Neural cell (in vitro differentiated cells): ENCODE data around the gene ADARB2. TPM values are rescaled to one million over a fixed set of nuclear protein-coding genes. Genes with fewer than 3 reads are reported as not detected.

Source experiments
- H2AFZ ChIP-seq: fragments of 200-600, 300-800 bp; sonication (generic), shearing (Covaris generic); 2 replicates; pipeline ENCODE4 v1.6.0; 2014; ENCODE audit warnings: low read depth, mild to moderate bottlenecking, antibody characterized with exemption, low read length, moderate library complexity
- H3F3A ChIP-seq: fragments of 200-600 bp; shearing (Covaris generic); 2 replicates; pipeline ENCODE4 v1.6.1; 2016; ENCODE audit warnings: mild to moderate bottlenecking, moderate library complexity, mixed read lengths, antibody characterized with exemption, low read length; ENCODE audit not compliant: insufficient read depth, poor library complexity, severe bottlenecking
- H3K27ac ChIP-seq: fragments of 200-600, 300-800 bp; sonication (generic), shearing (Covaris generic); 2 replicates; pipeline ENCODE4 v1.5.1; 2014; ENCODE audit warnings: mild to moderate bottlenecking, low read length, moderate library complexity
- H3K27me3 ChIP-seq: fragments of 300-800, 200-600 bp; sonication (generic), shearing (Covaris generic); 2 replicates; pipeline ENCODE4 v1.6.0; 2014; ENCODE audit warnings: mild to moderate bottlenecking, low read depth, low read length, moderate library complexity; ENCODE audit not compliant: insufficient read depth
- H3K36me3 ChIP-seq: fragments of 300-800, 200-600 bp; sonication (generic), shearing (Covaris generic); 2 replicates; pipeline ENCODE4 v1.5.1; 2014; ENCODE audit warnings: mild to moderate bottlenecking, antibody characterized with exemption, low read length, moderate library complexity; ENCODE audit not compliant: insufficient read depth
- H3K4me2 ChIP-seq: fragments of 300-800, 200-600 bp; sonication (generic), shearing (Covaris generic); 2 replicates; pipeline ENCODE4 v1.6.0; 2014; ENCODE audit warnings: mild to moderate bottlenecking, low read length
- H3K4me3 ChIP-seq: fragments of 300-800, 200-600 bp; sonication (generic), shearing (Covaris generic); 2 replicates; pipeline ENCODE4 v1.5.1; 2014; ENCODE audit warnings: mild to moderate bottlenecking, low read length, moderate library complexity
- H3K79me2 ChIP-seq: fragments of 200-600 bp; shearing (Covaris generic); replicated peaks from 2 replicates; pipeline ENCODE4 v1.6.0; 2014; ENCODE audit warnings: mild to moderate bottlenecking, low read length, moderate library complexity; ENCODE audit not compliant: insufficient read depth
- H3K9ac ChIP-seq: fragments of 300-800, 200-600 bp; sonication (generic), shearing (Covaris generic); 2 replicates; pipeline ENCODE4 v1.6.1; 2016; ENCODE audit warnings: mild to moderate bottlenecking, low read length, mixed read lengths
- H3K9me2 ChIP-seq: fragments of 200-600 bp; shearing (Covaris generic); 2 replicates; pipeline ENCODE4 v1.6.1; 2016; ENCODE audit warnings: mild to moderate bottlenecking, low read length, mixed read lengths; ENCODE audit not compliant: insufficient read depth
- H3K9me3 ChIP-seq: fragments of 200-600, 300-800 bp; sonication (generic), shearing (Covaris generic); 2 replicates; pipeline ENCODE4 v1.6.1; 2016; ENCODE audit warnings: mild to moderate bottlenecking, mixed run types, low read length, moderate library complexity, mixed read lengths
- H4K20me1 ChIP-seq: fragments of 200-600 bp; shearing (Covaris generic); 2 replicates; pipeline ENCODE4 v1.6.1; 2016; ENCODE audit warnings: mild to moderate bottlenecking, mixed run types; ENCODE audit not compliant: insufficient read depth
- EP300 ChIP-seq: fragments of 450-650 bp; conservative IDR thresholded peaks from 2 replicates; pipeline ENCODE4 v1.6.1; 2014; ENCODE audit warnings: antibody characterized with exemption, mild to moderate bottlenecking, moderate library complexity; ENCODE audit not compliant: poor library complexity, severe bottlenecking
- EZH2 ChIP-seq: fragments of 200-600, 300-800 bp; shearing (Covaris generic), sonication (generic); IDR thresholded peaks from 2 replicates; pipeline ENCODE4 v1.6.1; 2014; ENCODE audit warnings: antibody characterized with exemption, low read length, borderline replicate concordance, mild to moderate bottlenecking; ENCODE audit not compliant: insufficient read depth, poor library complexity, severe bottlenecking
- MXI1 ChIP-seq: fragments of 450-650 bp; conservative IDR thresholded peaks from 2 replicates; pipeline ENCODE4 v1.6.1; 2014; ENCODE audit warnings: antibody characterized with exemption, mild to moderate bottlenecking; ENCODE audit not compliant: poor library complexity, severe bottlenecking
- POLR2AphosphoS5 ChIP-seq: IDR thresholded peaks from 2 replicates; pipeline ENCODE4 v1.6.1; 2012
- RAD21 ChIP-seq: fragments of 450-650 bp; conservative IDR thresholded peaks from 2 replicates; pipeline ENCODE4 v1.6.1; 2014; ENCODE audit warnings: antibody characterized with exemption, mild to moderate bottlenecking, moderate library complexity
- SMC3 ChIP-seq: fragments of 450-650 bp; conservative IDR thresholded peaks from 2 replicates; pipeline ENCODE4 v1.6.1; 2014; ENCODE audit warnings: antibody characterized with exemption, mild to moderate bottlenecking, moderate library complexity; ENCODE audit not compliant: poor library complexity
- TAF1 ChIP-seq: IDR thresholded peaks from 2 replicates; pipeline ENCODE4 v1.6.1; 2012; ENCODE audit warnings: low read depth
- polyA plus RNA-seq: library from polyadenylated mRNA; depleted of rRNA; stranded (reverse); fragments of >200 nt; gene quantifications from 2 replicates; pipeline ENCODE4 v1.2.3, GENCODE V29; 2014
- TF ChIP-seq, protein P1 (sequence below): IDR thresholded peaks from 2 replicates; pipeline ENCODE4 v1.6.1; 2012; ENCODE audit warnings: borderline replicate concordance
- TF ChIP-seq, protein P2 (sequence below): fragments of 450-650 bp; IDR thresholded peaks from 2 replicates; pipeline ENCODE4 v1.5.1; 2014; ENCODE audit warnings: antibody characterized with exemption, mild to moderate bottlenecking, moderate library complexity; ENCODE audit not compliant: poor library complexity, severe bottlenecking

Gene ADARB2
- polyA plus RNA-seq, 1 donor from 2014 or later: 3.6 TPM

GRCh38 chr10:1642600-1643160 is 94.6 kb downstream of the ADARB2 start:
- H3K9me3 ChIP-seq: no peaks in the 10 kb centered on the region
- no peak overlapping the region for H3K4me3 ChIP-seq
- no peaks in the 10 kb centered on the region for H3K36me3 ChIP-seq
- H4K20me1 ChIP-seq: no peaks in the 10 kb centered on the region
- H3K4me2 ChIP-seq: no peak overlapping the region
- no peak overlapping the region for H3K9ac ChIP-seq
- H3K27me3 ChIP-seq: no peaks in the 10 kb centered on the region
- no peaks in the 10 kb centered on the region for H3K9me2 ChIP-seq
- H3K27ac ChIP-seq: no peak overlapping the region
- no peaks in the 10 kb centered on the region for H3F3A ChIP-seq
- H2AFZ ChIP-seq: no peak overlapping the region
- TF ChIP-seq EZH2: no peak
- no peak for TF ChIP-seq POLR2AphosphoS5
- TF ChIP-seq, protein P1, sequence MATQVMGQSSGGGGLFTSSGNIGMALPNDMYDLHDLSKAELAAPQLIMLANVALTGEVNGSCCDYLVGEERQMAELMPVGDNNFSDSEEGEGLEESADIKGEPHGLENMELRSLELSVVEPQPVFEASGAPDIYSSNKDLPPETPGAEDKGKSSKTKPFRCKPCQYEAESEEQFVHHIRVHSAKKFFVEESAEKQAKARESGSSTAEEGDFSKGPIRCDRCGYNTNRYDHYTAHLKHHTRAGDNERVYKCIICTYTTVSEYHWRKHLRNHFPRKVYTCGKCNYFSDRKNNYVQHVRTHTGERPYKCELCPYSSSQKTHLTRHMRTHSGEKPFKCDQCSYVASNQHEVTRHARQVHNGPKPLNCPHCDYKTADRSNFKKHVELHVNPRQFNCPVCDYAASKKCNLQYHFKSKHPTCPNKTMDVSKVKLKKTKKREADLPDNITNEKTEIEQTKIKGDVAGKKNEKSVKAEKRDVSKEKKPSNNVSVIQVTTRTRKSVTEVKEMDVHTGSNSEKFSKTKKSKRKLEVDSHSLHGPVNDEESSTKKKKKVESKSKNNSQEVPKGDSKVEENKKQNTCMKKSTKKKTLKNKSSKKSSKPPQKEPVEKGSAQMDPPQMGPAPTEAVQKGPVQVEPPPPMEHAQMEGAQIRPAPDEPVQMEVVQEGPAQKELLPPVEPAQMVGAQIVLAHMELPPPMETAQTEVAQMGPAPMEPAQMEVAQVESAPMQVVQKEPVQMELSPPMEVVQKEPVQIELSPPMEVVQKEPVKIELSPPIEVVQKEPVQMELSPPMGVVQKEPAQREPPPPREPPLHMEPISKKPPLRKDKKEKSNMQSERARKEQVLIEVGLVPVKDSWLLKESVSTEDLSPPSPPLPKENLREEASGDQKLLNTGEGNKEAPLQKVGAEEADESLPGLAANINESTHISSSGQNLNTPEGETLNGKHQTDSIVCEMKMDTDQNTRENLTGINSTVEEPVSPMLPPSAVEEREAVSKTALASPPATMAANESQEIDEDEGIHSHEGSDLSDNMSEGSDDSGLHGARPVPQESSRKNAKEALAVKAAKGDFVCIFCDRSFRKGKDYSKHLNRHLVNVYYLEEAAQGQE: no peak
- no peak for TF ChIP-seq SMC3
- TF ChIP-seq MXI1: no peak
- TF ChIP-seq TAF1: no peak
- TF ChIP-seq, protein P2, sequence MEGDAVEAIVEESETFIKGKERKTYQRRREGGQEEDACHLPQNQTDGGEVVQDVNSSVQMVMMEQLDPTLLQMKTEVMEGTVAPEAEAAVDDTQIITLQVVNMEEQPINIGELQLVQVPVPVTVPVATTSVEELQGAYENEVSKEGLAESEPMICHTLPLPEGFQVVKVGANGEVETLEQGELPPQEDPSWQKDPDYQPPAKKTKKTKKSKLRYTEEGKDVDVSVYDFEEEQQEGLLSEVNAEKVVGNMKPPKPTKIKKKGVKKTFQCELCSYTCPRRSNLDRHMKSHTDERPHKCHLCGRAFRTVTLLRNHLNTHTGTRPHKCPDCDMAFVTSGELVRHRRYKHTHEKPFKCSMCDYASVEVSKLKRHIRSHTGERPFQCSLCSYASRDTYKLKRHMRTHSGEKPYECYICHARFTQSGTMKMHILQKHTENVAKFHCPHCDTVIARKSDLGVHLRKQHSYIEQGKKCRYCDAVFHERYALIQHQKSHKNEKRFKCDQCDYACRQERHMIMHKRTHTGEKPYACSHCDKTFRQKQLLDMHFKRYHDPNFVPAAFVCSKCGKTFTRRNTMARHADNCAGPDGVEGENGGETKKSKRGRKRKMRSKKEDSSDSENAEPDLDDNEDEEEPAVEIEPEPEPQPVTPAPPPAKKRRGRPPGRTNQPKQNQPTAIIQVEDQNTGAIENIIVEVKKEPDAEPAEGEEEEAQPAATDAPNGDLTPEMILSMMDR: no peak
- no peak for TF ChIP-seq EP300
- no peak for TF ChIP-seq RAD21
- H3K79me2 ChIP-seq: no peaks in the 10 kb centered on the region

GRCh38 chr10:1641402-1641801 is 95.9 kb downstream of the ADARB2 start:
- Histone ChIP-seq H2AFZ (no peak overlapping the region), H4K20me1 (no peaks in the 10 kb centered on the region), H3K9ac (no peak overlapping the region), H3K27me3 (no peaks in the 10 kb centered on the region), H3K9me3 (no peaks in the 10 kb centered on the region), H3K4me2 (no peak overlapping the region), H3K9me2 (no peaks in the 10 kb centered on the region), H3K4me3 (no peak overlapping the region), H3K79me2 (no peaks in the 10 kb centered on the region), H3K36me3 (no peaks in the 10 kb centered on the region), H3F3A (no peaks in the 10 kb centered on the region), H3K27ac (no peak overlapping the region)
- no peak for TF ChIP-seq MXI1
- no peak for TF ChIP-seq TAF1
- no peak for TF ChIP-seq RAD21
- no peak for TF ChIP-seq POLR2AphosphoS5
- no peak for TF ChIP-seq EZH2
- TF ChIP-seq EP300: no peak
- TF ChIP-seq, protein P1: no peak
- TF ChIP-seq SMC3: no peak
- TF ChIP-seq, protein P2: no peak
